ENCODE data around the gene CCDC102A.

- TF ChIP-seq ZNF850 (CRISPR knock-in tag; conservative IDR thresholded peaks at IDR 0.05) (no peak), MAFK (conservative IDR thresholded peaks at IDR 0.05 in 1 of 2, IDR thresholded peaks at IDR 0.05 in 1 of 2; ENCODE audit: low read length in 2 of 2) (no peak), KIAA2018 (CRISPR knock-in tag; IDR thresholded peaks at IDR 0.05; ENCODE audit: borderline replicate concordance) (no peak), ZSCAN20 (CRISPR knock-in tag; IDR thresholded peaks at IDR 0.05; ENCODE audit: borderline replicate concordance) (no peak)
These were observed 34.1 kb upstream of the CCDC102A start for GRCh38 chr16:57570301-57571070.

All from HepG2 (cell line).